HepG2 (cell line): ENCODE data around the gene ABCG4. TPM values are rescaled to one million over a fixed set of nuclear protein-coding genes. Genes with fewer than 3 reads are reported as not detected.

Experiments
- ATF1 ChIP-seq: IDR thresholded peaks from 2 replicates; pipeline ENCODE4 v1.6.1; 2016; ENCODE audit warnings: mild to moderate bottlenecking, control low read depth
- CHD2 ChIP-seq: IDR thresholded peaks from 2 replicates; pipeline ENCODE4 v1.6.1; 2011; ENCODE audit warnings: low read depth, low read length, improper control_type of control experiment
- CHD4 ChIP-seq: fragments of 200-600 bp; sonication (generic); IDR thresholded peaks from 2 replicates; pipeline ENCODE4 v1.7.0; 2017; ENCODE audit warnings: mild to moderate bottlenecking, low read length, borderline replicate concordance
- CREB1 ChIP-seq, 2 experiments: fragments of 450-650 bp in 1 of 2; IDR thresholded peaks; 2 replicates each; pipeline ENCODE4 v1.6.1; 2016 to 2017; ENCODE audit warnings: control low read depth in 1 of 2, mild to moderate bottlenecking in 1 of 2, missing compliant biosample characterization in 1 of 2, missing genetic modification characterization in 1 of 2
- CSRNP2 ChIP-seq: sonication (generic); formaldehyde crosslinking; conservative IDR thresholded peaks from 2 replicates; pipeline ENCODE4 v1.8.0; 2022; ENCODE audit warnings: low read depth, missing genetic modification reagents
- ELF3 ChIP-seq: IDR thresholded peaks from 2 replicates; pipeline ENCODE4 v1.6.1; 2016; ENCODE audit warnings: missing genetic modification reagents, missing compliant biosample characterization
- ETV6 ChIP-seq: sonication (generic); formaldehyde crosslinking; conservative IDR thresholded peaks from 2 replicates; pipeline ENCODE4 v1.4.0; 2020; ENCODE audit warnings: missing genetic modification reagents
- HES4 ChIP-seq: sonication (generic); formaldehyde crosslinking; IDR thresholded peaks from 2 replicates; pipeline ENCODE4 v1.9.0; 2021; ENCODE audit warnings: mild to moderate bottlenecking, missing genetic modification reagents, borderline replicate concordance
- JUN ChIP-seq: sonication (generic); formaldehyde crosslinking; IDR thresholded peaks from 2 replicates; pipeline ENCODE4 v1.4.0; 2020; ENCODE audit warnings: mild to moderate bottlenecking, missing genetic modification reagents
- MED1 ChIP-seq: sonication (generic); formaldehyde crosslinking; IDR thresholded peaks from 2 replicates; pipeline ENCODE4 v1.4.0; 2020; ENCODE audit warnings: missing genetic modification reagents
- NR1H2 ChIP-seq: sonication (generic); formaldehyde crosslinking; IDR thresholded peaks from 2 replicates; pipeline ENCODE4 v1.8.1; 2022; ENCODE audit warnings: low read depth, missing genetic modification reagents, borderline replicate concordance
- NR2C2 ChIP-seq: sonication (generic); formaldehyde crosslinking; IDR thresholded peaks from 2 replicates; pipeline ENCODE4 v1.4.0; 2020; ENCODE audit warnings: missing genetic modification reagents, mild to moderate bottlenecking, moderate library complexity, borderline replicate concordance
- POLR2A ChIP-seq, 2 experiments: IDR thresholded peaks; 2 replicates each; pipeline ENCODE4 v1.6.1; 2011; ENCODE audit warnings: low read depth in 2 of 2, low read length in 2 of 2, mild to moderate bottlenecking in 1 of 2, moderate library complexity in 1 of 2; ENCODE audit not compliant: insufficient read depth in 1 of 2
- RFX3 ChIP-seq: IDR thresholded peaks from 2 replicates; pipeline ENCODE4 v1.6.1; 2016; ENCODE audit warnings: missing biosample characterization, missing genetic modification reagents
- SNAI1 ChIP-seq: sonication (generic); formaldehyde crosslinking; IDR thresholded peaks from 2 replicates; pipeline ENCODE4 v1.5.0; 2020; ENCODE audit warnings: mild to moderate bottlenecking, missing genetic modification reagents, borderline replicate concordance
- ZMYM4 ChIP-seq: sonication (generic); formaldehyde crosslinking; IDR thresholded peaks from 2 replicates; pipeline ENCODE4 v1.8.1; 2023; ENCODE audit warnings: mild to moderate bottlenecking, missing genetic modification reagents
- ZXDC ChIP-seq: sonication (generic); formaldehyde crosslinking; IDR thresholded peaks from 2 replicates; pipeline ENCODE4 v1.5.0; 2020; ENCODE audit warnings: mild to moderate bottlenecking, missing genetic modification reagents
- polyA plus RNA-seq, 8 experiments: library from polyadenylated mRNA; depleted of rRNA in 3 of 8; stranded (reverse) in 7 of 8; unstranded in 1 of 8; fragments of >200 nt; fragmentation: Illumina TruSeq in 4 of 8; extraction: Trizol in 4 of 8; gene quantifications; 2 replicates each; pipeline versions ENCODE4 v1.2.1 to v1.2.3, GENCODE V29; 2011 to 2016; ENCODE audit warnings: low read depth in 4 of 8, missing spikeins in 1 of 8, mixed read lengths in 1 of 8; ENCODE audit not compliant: insufficient read depth in 1 of 8
- total RNA-seq, 5 experiments: library from RNA; depleted of rRNA; stranded (reverse); fragments of >200 nt; fragmentation: Illumina TruSeq; extraction: Trizol; gene quantifications; 2 replicates each; pipeline ENCODE4 v1.2.3, GENCODE V29; 2016; ENCODE audit warnings: low read depth in 1 of 5
- TF ChIP-seq, protein P1 (sequence below): sonication (generic); formaldehyde crosslinking; IDR thresholded peaks from 2 replicates; pipeline ENCODE4 v1.5.1; 2020; ENCODE audit warnings: mild to moderate bottlenecking, missing genetic modification reagents, moderate library complexity
- TF ChIP-seq, protein P2 (sequence below): sonication (generic); formaldehyde crosslinking; IDR thresholded peaks from 2 replicates; pipeline ENCODE4 v1.5.1; 2020; ENCODE audit warnings: mild to moderate bottlenecking, missing genetic modification reagents, borderline replicate concordance

The ABCG4 gene
- total and polyA plus RNA-seq, 2 of the 13 experiments (the other 11 are each of a cell fraction or from before 2014, with no cell fraction given), result not detected

GRCh38 chr11:119108146-119108856, 40.6 kb upstream of the ABCG4 start (continued):
- TF ChIP-seq ATF1 (CRISPR knock-in tag) (0 out of 2 replicates have a peak, but pooled peaks have one; percentile 32), RFX3 (peak; percentile 71), ZMYM4 (CRISPR knock-in tag) (0 out of 2 replicates have a peak, but pooled peaks have one; percentile 21), MED1 (CRISPR knock-in tag) (no peak), HES4 (CRISPR knock-in tag) (no peak), CSRNP2 (CRISPR knock-in tag) (no peak), ZXDC (CRISPR knock-in tag) (no peak), ETV6 (CRISPR knock-in tag) (peak; percentile 33), SNAI1 (CRISPR knock-in tag) (no peak), JUN (CRISPR knock-in tag) (no peak), CHD2 (no peak), CREB1 (IDR thresholded peaks at IDR 0.05) (no peak), CREB1 (CRISPR knock-in tag; IDR thresholded peaks at IDR 0.05) (0 out of 2 replicates have a peak, but pooled peaks have one; percentile 8), POLR2A (IDR thresholded peaks at IDR 0.05; ENCODE audit: insufficient read depth in 1 of 2, low read depth in 2 of 2, low read length in 2 of 2) (peak; percentile 20 to 48; a peak in 2 of 4 replicates), NR2C2 (peak; percentile 60; the same call in 1 of the 2 replicates), ELF3 (CRISPR knock-in tag) (peak; percentile 13; the same call in 1 of the 2 replicates), CHD4 (no peak), NR1H2 (no peak)
- TF ChIP-seq, protein P1, sequence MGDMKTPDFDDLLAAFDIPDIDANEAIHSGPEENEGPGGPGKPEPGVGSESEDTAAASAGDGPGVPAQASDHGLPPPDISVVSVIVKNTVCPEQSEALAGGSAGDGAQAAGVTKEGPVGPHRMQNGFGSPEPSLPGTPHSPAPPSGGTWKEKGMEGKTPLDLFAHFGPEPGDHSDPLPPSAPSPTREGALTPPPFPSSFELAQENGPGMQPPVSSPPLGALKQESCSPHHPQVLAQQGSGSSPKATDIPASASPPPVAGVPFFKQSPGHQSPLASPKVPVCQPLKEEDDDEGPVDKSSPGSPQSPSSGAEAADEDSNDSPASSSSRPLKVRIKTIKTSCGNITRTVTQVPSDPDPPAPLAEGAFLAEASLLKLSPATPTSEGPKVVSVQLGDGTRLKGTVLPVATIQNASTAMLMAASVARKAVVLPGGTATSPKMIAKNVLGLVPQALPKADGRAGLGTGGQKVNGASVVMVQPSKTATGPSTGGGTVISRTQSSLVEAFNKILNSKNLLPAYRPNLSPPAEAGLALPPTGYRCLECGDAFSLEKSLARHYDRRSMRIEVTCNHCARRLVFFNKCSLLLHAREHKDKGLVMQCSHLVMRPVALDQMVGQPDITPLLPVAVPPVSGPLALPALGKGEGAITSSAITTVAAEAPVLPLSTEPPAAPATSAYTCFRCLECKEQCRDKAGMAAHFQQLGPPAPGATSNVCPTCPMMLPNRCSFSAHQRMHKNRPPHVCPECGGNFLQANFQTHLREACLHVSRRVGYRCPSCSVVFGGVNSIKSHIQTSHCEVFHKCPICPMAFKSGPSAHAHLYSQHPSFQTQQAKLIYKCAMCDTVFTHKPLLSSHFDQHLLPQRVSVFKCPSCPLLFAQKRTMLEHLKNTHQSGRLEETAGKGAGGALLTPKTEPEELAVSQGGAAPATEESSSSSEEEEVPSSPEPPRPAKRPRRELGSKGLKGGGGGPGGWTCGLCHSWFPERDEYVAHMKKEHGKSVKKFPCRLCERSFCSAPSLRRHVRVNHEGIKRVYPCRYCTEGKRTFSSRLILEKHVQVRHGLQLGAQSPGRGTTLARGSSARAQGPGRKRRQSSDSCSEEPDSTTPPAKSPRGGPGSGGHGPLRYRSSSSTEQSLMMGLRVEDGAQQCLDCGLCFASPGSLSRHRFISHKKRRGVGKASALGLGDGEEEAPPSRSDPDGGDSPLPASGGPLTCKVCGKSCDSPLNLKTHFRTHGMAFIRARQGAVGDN (CRISPR knock-in tag), result peak; percentile 29; the same call in 1 of the 2 replicates
- TF ChIP-seq, protein P2, sequence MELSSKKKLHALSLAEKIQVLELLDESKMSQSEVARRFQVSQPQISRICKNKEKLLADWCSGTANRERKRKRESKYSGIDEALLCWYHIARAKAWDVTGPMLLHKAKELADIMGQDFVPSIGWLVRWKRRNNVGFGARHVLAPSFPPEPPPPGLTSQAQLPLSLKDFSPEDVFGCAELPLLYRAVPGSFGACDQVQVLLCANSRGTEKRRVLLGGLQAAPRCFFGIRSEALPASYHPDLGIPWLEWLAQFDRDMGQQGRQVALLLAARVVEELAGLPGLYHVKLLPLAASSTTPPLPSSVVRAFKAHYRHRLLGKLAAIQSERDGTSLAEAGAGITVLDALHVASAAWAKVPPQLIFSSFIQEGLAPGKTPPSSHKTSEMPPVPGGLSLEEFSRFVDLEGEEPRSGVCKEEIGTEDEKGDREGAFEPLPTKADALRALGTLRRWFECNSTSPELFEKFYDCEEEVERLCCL (CRISPR knock-in tag), result 0 out of 2 replicates have a peak, but pooled peaks have one; percentile 56
